Measurements from ENCODE around the gene EIF2S3B. TPM values are rescaled to one million over a fixed set of nuclear protein-coding genes. Genes with fewer than 3 reads are reported as not detected.

The EIF2S3B gene
- total RNA-seq, 4 donors from 2014 or later: 0.17 to 0.45 (median 0.17) TPM; not detected in 1

DNA sequence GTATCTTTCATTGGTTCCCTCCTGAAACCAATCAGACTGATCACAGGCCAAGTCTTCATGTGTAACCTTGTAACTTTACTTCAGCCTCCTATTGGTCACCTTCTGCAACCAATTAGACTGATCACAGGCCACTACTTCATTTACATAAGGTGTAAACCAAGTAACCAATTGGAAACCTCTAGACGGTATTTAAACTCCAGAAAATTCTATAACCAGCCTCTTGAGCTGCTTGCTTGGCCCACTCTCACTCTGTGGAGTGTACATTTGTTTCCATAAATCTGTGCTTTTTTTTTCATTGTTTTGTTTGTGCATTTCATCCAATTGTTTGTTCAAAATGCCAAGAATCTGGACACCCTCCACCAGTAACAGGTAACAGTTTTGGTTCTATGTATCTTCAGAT is 47.5 kb downstream of the EIF2S3B start:
- DNase-seq (ENCODE audit: extremely low spot score): no peak
- TF ChIP-seq POLR2AphosphoS5 (IDR thresholded peaks at IDR 0.05) (no peak), EP300 (IDR thresholded peaks at IDR 0.05) (no peak), POLR2A (IDR thresholded peaks at IDR 0.05; ENCODE audit: low read depth) (no peak)
- TF ChIP-seq, protein P1, sequence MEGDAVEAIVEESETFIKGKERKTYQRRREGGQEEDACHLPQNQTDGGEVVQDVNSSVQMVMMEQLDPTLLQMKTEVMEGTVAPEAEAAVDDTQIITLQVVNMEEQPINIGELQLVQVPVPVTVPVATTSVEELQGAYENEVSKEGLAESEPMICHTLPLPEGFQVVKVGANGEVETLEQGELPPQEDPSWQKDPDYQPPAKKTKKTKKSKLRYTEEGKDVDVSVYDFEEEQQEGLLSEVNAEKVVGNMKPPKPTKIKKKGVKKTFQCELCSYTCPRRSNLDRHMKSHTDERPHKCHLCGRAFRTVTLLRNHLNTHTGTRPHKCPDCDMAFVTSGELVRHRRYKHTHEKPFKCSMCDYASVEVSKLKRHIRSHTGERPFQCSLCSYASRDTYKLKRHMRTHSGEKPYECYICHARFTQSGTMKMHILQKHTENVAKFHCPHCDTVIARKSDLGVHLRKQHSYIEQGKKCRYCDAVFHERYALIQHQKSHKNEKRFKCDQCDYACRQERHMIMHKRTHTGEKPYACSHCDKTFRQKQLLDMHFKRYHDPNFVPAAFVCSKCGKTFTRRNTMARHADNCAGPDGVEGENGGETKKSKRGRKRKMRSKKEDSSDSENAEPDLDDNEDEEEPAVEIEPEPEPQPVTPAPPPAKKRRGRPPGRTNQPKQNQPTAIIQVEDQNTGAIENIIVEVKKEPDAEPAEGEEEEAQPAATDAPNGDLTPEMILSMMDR (IDR thresholded peaks at IDR 0.05): no peak
- 83% methylated on average over 1 of the region's 1 CpG for WGBS
- Histone ChIP-seq H3K27me3 (no peaks in the 10 kb centered on the region), H3K27ac (replicated peaks in 1 of 4) (no peak overlapping the region), H3K36me3 (no peaks in the 10 kb centered on the region), H3K4me1 (no peaks in the 10 kb centered on the region), H3K9me3 (no peaks in the 10 kb centered on the region), H3K4me3 (no peak overlapping the region)
- intact Hi-C loops (cut with DNase I): no loop called here

DNA sequence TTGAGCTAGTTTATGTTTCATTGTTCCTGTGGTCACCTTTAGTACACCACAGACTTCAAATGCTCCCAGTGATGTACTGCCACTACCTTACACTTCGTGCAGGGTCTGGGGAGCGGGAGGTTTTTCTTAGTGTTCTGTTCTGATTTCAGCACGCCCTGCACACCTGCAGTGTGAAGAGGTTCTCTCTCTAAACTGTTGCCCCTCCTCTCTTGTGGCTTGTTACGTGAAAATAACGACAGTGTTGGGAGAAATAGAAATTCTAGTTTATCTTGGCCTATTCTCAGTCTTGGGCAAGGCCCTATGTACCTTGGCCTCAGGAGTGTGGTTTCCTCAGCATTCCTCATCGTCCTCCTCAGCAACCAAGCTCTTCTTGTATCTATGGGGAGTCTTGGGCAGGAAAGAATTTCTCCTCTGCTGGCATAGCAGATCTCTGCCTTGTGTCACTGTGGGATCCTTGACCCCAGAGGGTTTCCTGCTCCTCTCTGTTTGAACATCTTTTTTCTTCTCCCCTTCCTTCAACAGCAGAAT is 48.6 kb downstream of the EIF2S3B start:
- Histone ChIP-seq H3K4me3 (no peak overlapping the region), H3K36me3 (no peaks in the 10 kb centered on the region), H3K27ac (replicated peaks in 1 of 4) (no peak overlapping the region), H3K4me1 (no peaks in the 10 kb centered on the region), H3K9me3 (no peaks in the 10 kb centered on the region), H3K27me3 (peaks cover 0 to 3% (median 0%) of the 10 kb centered on the region in 4 donors)
- DNase-seq (ENCODE audit: extremely low spot score): no peak
- TF ChIP-seq EP300 (IDR thresholded peaks at IDR 0.05) (no peak), POLR2A (IDR thresholded peaks at IDR 0.05; ENCODE audit: low read depth) (no peak), POLR2AphosphoS5 (IDR thresholded peaks at IDR 0.05) (no peak)
- TF ChIP-seq, protein P1 (IDR thresholded peaks at IDR 0.05): no peak
- intact Hi-C loops (cut with DNase I): no loop called here
- WGBS: 84% methylated on average over 6 of the region's 6 CpGs

DNA sequence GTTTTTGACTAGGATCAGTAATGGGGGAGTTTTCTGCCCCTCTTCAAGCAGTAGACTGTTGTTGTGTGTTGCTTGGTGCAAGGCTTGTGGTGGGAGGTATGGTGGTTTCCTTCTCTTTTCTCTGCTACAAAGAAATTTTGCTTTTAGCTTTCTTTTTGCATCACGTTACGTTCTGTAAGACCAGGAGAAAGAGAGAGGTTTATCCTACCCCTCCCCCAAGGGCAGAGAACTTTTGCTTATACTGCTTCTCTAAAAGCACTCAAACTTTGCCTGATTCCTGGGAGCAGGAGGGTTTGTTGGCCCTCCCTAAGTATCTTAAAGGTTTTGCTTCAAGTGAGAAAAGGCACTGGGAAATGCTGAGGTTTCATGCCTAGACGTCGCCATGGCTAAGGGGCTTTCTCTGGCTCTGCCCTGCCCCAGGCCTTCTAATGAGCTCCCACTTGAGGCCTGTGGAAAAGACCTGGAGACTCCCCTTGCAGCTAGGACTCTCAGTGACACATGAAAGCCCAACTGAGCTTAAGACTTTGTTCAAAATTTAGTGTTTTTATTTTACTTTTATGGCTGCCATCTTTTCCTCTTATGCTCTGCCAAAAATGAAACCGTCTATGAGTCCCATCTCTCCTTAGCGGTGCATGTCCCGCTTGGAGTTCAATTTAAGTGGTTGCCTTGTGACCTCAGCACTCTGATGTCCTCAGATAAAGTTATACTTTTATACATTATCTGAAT is 49.2 kb downstream of the EIF2S3B start:
- no peaks in the 10 kb centered on the region for H3K36me3 ChIP-seq
- no peaks in the 10 kb centered on the region for H3K4me1 ChIP-seq
- no peak overlapping the region for H3K27ac ChIP-seq (replicated peaks in 1 of 4)
- peaks cover 0 to 4% (median 0%) of the 10 kb centered on the region in 4 donors for H3K27me3 ChIP-seq
- 88% methylated on average over 7 of the region's 7 CpGs for WGBS
- intact Hi-C loops (cut with DNase I): no loop called here
- no peaks in the 10 kb centered on the region for H3K9me3 ChIP-seq
- TF ChIP-seq POLR2AphosphoS5 (IDR thresholded peaks at IDR 0.05) (no peak), EP300 (IDR thresholded peaks at IDR 0.05) (no peak), POLR2A (IDR thresholded peaks at IDR 0.05; ENCODE audit: low read depth) (no peak)
- TF ChIP-seq, protein P1 (IDR thresholded peaks at IDR 0.05): no peak
- no peak for DNase-seq (ENCODE audit: extremely low spot score)
- no peak overlapping the region for H3K4me3 ChIP-seq

DNA sequence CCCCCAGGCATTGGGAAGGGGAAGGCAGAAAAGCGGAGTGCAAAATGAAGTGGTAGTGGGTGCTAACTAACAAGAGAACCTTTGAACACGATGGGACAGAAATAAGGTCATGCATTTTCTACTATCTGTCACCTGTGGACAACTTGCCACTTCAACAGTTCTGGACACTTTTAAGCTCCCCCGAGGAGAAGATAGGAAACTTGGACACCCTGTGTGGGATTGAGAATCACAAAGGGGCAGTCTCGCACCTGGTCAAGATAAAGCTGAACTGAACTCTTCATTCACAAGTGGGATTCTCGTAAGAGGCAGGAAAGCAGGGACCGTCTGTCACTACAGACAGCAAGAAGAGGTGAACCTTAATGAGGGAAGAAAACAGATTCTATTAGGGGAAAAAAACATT is 51.6 kb downstream of the EIF2S3B start:
- Histone ChIP-seq H3K27ac (replicated peaks in 1 of 4) (no peak overlapping the region), H3K4me3 (no peak overlapping the region), H3K9me3 (no peaks in the 10 kb centered on the region), H3K4me1 (no peaks in the 10 kb centered on the region), H3K36me3 (no peaks in the 10 kb centered on the region), H3K27me3 (peaks cover 0 to 4% (median 0%) of the 10 kb centered on the region in 4 donors)
- intact Hi-C loops (cut with DNase I): no loop called here
- WGBS: 71% methylated on average over 6 of the region's 6 CpGs
- TF ChIP-seq POLR2A (IDR thresholded peaks at IDR 0.05; ENCODE audit: low read depth) (no peak), POLR2AphosphoS5 (IDR thresholded peaks at IDR 0.05) (no peak), EP300 (IDR thresholded peaks at IDR 0.05) (no peak)
- TF ChIP-seq, protein P1 (IDR thresholded peaks at IDR 0.05): no peak
- no peak for DNase-seq (ENCODE audit: extremely low spot score)
